ENCODE data around the gene NCKAP5.

DNA sequence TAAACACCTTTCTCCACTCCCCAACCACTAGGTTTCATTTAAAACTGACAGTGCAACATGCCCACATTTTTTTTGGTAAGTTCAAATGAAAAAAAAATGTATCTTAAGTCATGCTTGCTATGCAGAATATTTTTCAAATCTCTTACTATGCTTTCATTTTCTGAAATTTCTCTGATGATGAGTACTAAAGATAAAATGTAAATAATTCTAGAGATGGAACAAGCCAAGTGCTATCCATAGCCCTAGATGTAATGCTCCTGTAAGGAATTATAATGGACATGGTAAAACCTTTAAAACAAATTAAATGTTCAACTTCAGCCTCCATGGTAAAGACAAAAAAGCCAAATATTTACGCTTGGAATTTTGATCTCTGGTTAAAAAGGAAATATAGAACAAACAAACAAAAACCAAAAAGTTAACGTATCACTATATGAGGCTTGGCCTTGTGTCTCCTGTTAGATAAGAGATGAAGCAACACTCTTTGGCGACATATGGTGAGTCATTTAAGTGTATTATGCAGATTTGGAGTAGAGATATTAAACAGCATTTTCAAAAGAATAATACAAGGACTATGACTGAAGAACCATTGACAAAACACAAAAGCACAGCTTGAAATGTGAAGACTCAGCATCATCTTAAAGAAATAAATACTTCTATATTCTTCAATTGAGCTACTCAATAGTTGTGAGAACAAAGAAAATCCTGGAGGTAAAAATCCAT, 506.2 kb downstream of the NCKAP5 start:
- TF ChIP-seq, protein P1, sequence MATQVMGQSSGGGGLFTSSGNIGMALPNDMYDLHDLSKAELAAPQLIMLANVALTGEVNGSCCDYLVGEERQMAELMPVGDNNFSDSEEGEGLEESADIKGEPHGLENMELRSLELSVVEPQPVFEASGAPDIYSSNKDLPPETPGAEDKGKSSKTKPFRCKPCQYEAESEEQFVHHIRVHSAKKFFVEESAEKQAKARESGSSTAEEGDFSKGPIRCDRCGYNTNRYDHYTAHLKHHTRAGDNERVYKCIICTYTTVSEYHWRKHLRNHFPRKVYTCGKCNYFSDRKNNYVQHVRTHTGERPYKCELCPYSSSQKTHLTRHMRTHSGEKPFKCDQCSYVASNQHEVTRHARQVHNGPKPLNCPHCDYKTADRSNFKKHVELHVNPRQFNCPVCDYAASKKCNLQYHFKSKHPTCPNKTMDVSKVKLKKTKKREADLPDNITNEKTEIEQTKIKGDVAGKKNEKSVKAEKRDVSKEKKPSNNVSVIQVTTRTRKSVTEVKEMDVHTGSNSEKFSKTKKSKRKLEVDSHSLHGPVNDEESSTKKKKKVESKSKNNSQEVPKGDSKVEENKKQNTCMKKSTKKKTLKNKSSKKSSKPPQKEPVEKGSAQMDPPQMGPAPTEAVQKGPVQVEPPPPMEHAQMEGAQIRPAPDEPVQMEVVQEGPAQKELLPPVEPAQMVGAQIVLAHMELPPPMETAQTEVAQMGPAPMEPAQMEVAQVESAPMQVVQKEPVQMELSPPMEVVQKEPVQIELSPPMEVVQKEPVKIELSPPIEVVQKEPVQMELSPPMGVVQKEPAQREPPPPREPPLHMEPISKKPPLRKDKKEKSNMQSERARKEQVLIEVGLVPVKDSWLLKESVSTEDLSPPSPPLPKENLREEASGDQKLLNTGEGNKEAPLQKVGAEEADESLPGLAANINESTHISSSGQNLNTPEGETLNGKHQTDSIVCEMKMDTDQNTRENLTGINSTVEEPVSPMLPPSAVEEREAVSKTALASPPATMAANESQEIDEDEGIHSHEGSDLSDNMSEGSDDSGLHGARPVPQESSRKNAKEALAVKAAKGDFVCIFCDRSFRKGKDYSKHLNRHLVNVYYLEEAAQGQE (IDR thresholded peaks at IDR 0.05; ENCODE audit: insufficient read depth in 1 of 2, low read depth in 2 of 2, low read length in 2 of 2), result no peak
- TF ChIP-seq POLR2AphosphoS5 (IDR thresholded peaks at IDR 0.05; ENCODE audit: low read depth, low read length), result no peak
- no peak for TF ChIP-seq TAF1 (IDR thresholded peaks at IDR 0.05; ENCODE audit: borderline replicate concordance, insufficient read depth, low read length)

Data from PFSK-1 (cell line).